Measurements from ENCODE around the gene ELAPOR1.

GRCh38 chr1:109136766-109137165 lies 22.9 kb downstream of the ELAPOR1 start:
- TF ChIP-seq, protein P1, sequence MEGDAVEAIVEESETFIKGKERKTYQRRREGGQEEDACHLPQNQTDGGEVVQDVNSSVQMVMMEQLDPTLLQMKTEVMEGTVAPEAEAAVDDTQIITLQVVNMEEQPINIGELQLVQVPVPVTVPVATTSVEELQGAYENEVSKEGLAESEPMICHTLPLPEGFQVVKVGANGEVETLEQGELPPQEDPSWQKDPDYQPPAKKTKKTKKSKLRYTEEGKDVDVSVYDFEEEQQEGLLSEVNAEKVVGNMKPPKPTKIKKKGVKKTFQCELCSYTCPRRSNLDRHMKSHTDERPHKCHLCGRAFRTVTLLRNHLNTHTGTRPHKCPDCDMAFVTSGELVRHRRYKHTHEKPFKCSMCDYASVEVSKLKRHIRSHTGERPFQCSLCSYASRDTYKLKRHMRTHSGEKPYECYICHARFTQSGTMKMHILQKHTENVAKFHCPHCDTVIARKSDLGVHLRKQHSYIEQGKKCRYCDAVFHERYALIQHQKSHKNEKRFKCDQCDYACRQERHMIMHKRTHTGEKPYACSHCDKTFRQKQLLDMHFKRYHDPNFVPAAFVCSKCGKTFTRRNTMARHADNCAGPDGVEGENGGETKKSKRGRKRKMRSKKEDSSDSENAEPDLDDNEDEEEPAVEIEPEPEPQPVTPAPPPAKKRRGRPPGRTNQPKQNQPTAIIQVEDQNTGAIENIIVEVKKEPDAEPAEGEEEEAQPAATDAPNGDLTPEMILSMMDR (IDR thresholded peaks at IDR 0.05; ENCODE audit: low read depth, low read length, missing input control) = no peak
- TF ChIP-seq EGR1 (IDR thresholded peaks at IDR 0.05; ENCODE audit: low read depth in 2 of 2) (no peak), ATF3 (IDR thresholded peaks at IDR 0.05) (no peak), RAD21 (IDR thresholded peaks at IDR 0.05) (no peak), MAX (IDR thresholded peaks at IDR 0.05) (no peak), SP1 (IDR thresholded peaks at IDR 0.05) (no peak), GABPA (IDR thresholded peaks at IDR 0.05 in 1 of 2, conservative IDR thresholded peaks at IDR 0.05 in 1 of 2) (no peak), JUND (IDR thresholded peaks at IDR 0.05) (no peak), YY1 (IDR thresholded peaks at IDR 0.05) (no peak)

Measured in liver (tissue), 3 donors.